Hindlimb muscle (tissue), 1 donor: ENCODE results near the gene NOL3. TPM values are rescaled to one million over a fixed set of nuclear protein-coding genes. Genes with fewer than 3 reads are reported as not detected.

ENCODE experiments used
- DNase-seq: peaks from one replicate; pipeline ENCODE4 v3.0.0-alpha.2; 2013
- polyA plus RNA-seq: library from polyadenylated mRNA; unstranded; fragments of 120-200 nt; gene quantifications from one replicate; pipeline ENCODE4 v1.2.1, GENCODE V29; 2013; ENCODE audit not compliant: insufficient read length

The NOL3 gene
- polyA plus RNA-seq, 1 donor = 44.3 TPM

- DNase-seq = no peak
Measured at GRCh38 chr16:67206838-67207248, 36.5 kb downstream of the NOL3 start.

- DNase-seq = no peak
Measured at GRCh38 chr16:67207249-67208091, 37.1 kb downstream of the NOL3 start.

GRCh38 chr16:67208154-67208896, 38.0 kb downstream of the NOL3 start:
- no peak for DNase-seq

- no peak for DNase-seq
Measured at GRCh38 chr16:67209565-67209964, 39.2 kb downstream of the NOL3 start.

GRCh38 chr16:67210069-67210937, 40.0 kb downstream of the NOL3 start:
- DNase-seq = no peak

GRCh38 chr16:67211674-67212073, 41.3 kb downstream of the NOL3 start:
- DNase-seq = no peak

- no peak for DNase-seq
Measured at GRCh38 chr16:67212766-67213165, 42.4 kb downstream of the NOL3 start.

- DNase-seq = no peak
Measured at GRCh38 chr16:67213197-67214019, 43.1 kb downstream of the NOL3 start.

- DNase-seq = no peak
Measured at GRCh38 chr16:67215706-67216105, 45.4 kb downstream of the NOL3 start.

- DNase-seq = no peak
Measured at GRCh38 chr16:67216612-67217490, 46.5 kb downstream of the NOL3 start.

GRCh38 chr16:67223992-67224391, 53.7 kb downstream of the NOL3 start:
- DNase-seq = no peak

Other genes with a start within 250 kb of the NOL3 start
- gene RRAD, start 245.0 kb upstream of the NOL3 start, polyA plus RNA-seq = 3.1 TPM
- 88.3 TPM for gene CIAO2B, start 236.1 kb upstream of the NOL3 start, polyA plus RNA-seq
- gene CES2, start 235.0 kb upstream of the NOL3 start, polyA plus RNA-seq = 28.6 TPM
- gene CES3, start 209.3 kb upstream of the NOL3 start, polyA plus RNA-seq = 0.37 TPM
- gene CES4A, start 181.9 kb upstream of the NOL3 start, polyA plus RNA-seq = 2.6 TPM
- gene CBFB, start 141.4 kb upstream of the NOL3 start, polyA plus RNA-seq = 37.7 TPM
- 20.8 TPM for gene PHAF1, start 60.6 kb upstream of the NOL3 start, polyA plus RNA-seq
- 10.9 TPM for gene B3GNT9, start 19.5 kb upstream of the NOL3 start, polyA plus RNA-seq
- gene TRADD, start 10.6 kb upstream of the NOL3 start, polyA plus RNA-seq = 5.9 TPM
- gene FBXL8, start 10.6 kb upstream of the NOL3 start, polyA plus RNA-seq = 2.5 TPM
- 5.3 TPM for gene HSF4, start 5.8 kb upstream of the NOL3 start, polyA plus RNA-seq
- gene MATCAP1, start 13.4 kb downstream of the NOL3 start, polyA plus RNA-seq = 22.9 TPM
- 15.3 TPM for gene EXOC3L1, start 19.6 kb downstream of the NOL3 start, polyA plus RNA-seq
- 40.9 TPM for gene E2F4, start 21.6 kb downstream of the NOL3 start, polyA plus RNA-seq
- gene ELMO3, start 28.6 kb downstream of the NOL3 start, polyA plus RNA-seq = 1.1 TPM
- gene TMEM208, start 56.6 kb downstream of the NOL3 start, polyA plus RNA-seq = 17.5 TPM
- 20.1 TPM for gene FHOD1, start 76.9 kb downstream of the NOL3 start, polyA plus RNA-seq
- gene SLC9A5, start 78.4 kb downstream of the NOL3 start, polyA plus RNA-seq = 1.5 TPM
- gene PLEKHG4, start 109.0 kb downstream of the NOL3 start, polyA plus RNA-seq = 10.0 TPM
- gene KCTD19, start 156.2 kb downstream of the NOL3 start, polyA plus RNA-seq = 0.31 TPM
- 0.50 TPM for gene LRRC36, start 156.3 kb downstream of the NOL3 start, polyA plus RNA-seq
- gene TPPP3, start 223.0 kb downstream of the NOL3 start, polyA plus RNA-seq = 384 TPM
- gene ZDHHC1, start 245.9 kb downstream of the NOL3 start, polyA plus RNA-seq = 18.3 TPM